Activated CD8-positive, alpha-beta memory T cell treated with anti-CD3 and anti-CD28 coated beads, Interleukin-2, amount 50 U/mL, for 24 hours (primary cell): ENCODE data around the gene EPHA8.
A peak's percentile ranks its signal among the peaks of the same experiment; 100 is the strongest.

Source experiments
- DNase-seq: peaks from one replicate; pipeline ENCODE4 v3.0.0-alpha.2; 2020; ENCODE audit errors: extremely low read depth

Gene EPHA8

DNA sequence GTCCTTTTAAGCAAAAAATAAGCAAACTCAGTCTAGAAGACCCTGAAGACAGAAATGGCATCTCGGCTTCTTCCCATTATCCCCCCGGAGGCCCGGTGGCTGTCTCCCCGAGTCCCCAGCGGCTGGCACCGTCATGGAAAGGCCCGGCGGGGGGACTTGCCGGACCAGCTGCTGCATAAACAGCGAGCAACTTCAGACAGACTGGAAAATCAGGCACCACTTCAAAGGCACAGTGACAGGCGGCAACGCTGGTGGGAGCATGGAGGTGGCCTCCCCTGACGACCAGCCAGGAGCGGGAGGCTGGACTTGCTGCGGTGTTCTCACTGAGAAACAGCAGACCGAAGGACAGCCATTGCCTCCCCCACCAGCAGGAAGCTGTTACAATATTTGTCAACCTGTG, 54.8 kb downstream of the EPHA8 start:
- DNase-seq = no peak

DNA sequence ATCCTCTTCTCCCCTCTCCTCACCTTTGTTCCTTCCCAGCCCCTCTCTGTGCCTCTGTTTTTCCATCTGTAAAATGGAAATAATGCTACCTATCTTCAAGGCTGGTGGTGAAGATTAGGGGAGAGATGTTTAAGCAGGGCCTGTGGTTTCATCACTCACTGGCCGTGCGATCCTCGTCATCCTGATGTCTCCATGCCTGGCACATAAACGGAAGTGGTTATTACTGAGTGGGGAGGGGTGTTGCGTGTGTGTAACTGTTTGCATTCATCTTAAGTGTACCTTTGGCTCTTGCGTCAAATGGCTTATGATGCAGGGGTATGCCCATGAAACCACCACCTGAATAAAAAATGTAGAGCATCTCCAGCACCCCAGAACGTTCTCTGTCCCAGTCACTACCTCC, 56.0 kb downstream of the EPHA8 start:
- DNase-seq = no peak

DNA sequence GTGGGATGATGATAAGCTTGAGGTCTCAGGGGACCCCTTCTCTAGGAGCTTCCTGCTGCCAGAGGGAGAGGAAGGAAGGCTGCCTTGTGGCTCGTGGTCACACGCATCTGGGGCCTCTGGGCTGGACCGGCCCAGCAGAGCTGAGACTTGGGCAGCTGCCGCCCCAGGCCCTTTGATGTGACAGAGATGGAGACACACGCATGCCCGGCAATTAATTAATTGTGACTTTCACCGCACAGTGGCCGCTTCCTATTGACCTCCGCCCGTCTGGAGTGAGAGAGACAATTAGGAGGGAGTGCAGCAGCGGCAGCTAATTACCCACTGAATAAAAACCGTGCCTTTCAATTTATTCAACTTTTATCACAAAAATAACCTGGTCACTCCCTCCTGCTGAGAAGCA, 56.5 kb downstream of the EPHA8 start:
- DNase-seq = no peak

DNA sequence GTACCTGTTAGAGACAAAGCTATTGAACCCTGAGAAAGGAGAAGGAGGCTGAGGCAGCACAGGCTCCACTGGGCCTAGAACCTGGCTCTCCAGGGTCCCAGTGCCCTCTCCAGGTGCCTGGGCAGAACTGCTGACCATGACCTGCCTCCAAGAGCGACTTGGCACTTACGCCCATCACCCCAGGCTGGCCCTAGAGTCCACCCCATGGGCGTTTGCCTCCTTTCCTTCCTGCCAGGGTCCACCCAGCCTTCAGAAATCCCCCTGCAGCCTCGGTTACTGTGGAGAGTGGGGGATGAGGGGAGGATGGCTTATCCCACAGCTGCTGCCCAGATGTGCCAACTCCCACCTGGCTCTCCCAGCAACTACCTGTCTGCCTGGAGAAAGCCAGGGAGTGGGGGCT, 58.5 kb downstream of the EPHA8 start:
- DNase-seq = no peak

DNA sequence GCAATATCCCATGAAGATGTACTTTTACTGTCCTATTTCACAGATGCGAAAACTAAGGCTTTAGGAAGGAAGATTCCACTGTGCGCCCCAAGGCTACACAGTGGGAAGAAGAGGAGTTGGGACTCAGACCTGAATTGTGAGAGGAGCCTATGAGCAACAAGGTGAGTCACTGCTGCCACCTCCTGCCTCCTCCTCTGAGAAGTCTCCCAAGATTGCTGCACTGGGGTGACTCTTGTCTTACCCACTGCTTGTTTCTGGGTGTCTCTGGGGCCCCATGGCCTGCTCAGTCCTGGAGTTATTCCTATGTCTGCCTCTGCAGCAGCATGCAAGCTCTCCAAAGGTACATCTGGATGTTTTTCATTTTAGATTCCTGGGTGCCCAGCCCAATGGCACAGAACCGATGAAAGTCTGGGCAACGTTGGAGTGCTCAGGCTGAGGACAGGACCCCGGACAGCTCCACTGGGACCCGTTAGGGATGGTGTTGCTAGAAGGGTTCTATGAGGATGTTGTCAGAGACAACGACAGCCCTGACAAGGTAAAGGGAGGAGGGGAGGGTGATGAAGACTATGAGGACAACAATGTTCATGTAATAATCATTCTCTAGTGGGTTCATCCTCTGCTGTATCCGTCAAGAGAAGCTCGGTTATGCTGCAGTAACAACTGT, 62.1 kb downstream of the EPHA8 start:
- DNase-seq = no peak

DNA sequence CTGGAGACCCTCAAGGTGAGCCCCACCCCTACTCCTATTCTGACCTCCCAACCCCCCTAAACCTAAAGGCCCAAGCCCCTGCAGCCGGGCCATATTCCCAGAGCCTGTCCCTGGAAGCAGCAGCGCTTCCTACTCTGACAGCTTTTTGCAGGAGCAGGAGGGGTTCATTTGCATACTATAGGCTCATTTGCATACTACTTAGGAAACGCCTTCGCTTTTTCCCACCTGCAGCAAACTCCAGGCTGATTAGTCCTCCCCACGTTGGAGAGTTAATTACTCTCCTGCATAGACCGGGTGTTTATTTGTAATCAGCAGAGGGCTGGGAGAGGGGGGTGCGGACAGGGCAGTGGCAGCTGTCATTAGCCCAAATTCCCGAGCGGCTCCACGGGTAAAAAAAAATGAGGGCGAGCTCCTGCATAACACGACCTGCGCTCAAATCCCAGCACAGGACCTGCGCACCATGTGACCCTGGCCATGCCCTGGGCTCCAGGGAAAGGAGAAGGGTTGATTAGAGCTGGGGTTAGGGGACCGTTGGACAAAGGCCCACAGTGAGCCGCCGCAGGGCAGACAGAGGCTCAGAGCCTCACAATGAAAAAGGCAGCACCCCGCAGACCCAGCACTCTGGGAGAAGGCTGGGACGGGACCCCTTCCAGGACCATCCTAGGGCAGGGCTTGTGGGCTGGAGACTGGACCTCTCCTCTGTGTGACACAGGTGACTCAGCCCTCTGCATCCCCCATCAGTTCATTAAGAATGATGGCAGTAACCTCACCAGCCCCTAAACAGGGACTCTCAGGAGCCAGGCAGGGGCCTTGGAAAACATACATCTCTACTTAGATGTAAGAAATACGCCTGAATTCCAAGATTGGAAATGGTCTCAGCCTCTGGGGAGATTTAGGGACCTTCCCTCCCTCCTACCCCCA, 63.2 kb downstream of the EPHA8 start:
- DNase-seq = no peak

DNA sequence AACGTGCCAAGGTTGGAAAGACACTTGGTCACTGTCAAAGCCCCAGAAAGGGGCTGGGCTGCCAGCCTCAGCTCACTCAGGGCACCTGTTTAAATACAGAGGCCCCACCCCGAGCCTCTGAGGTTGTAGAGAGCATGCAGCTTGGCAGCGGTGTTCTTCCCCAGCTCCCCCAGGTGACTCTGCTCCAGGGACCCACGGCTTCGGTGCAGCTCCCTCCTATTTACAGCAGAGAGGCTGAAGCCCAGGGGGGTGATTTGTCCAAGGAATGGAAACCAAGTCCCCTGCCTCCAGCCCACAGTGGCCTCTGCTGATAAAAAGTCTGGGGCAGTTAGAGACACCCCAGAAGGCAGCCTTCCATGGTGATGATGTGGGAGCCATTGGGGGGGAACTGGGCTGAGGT, 64.0 kb downstream of the EPHA8 start:
- DNase-seq = no peak

DNA sequence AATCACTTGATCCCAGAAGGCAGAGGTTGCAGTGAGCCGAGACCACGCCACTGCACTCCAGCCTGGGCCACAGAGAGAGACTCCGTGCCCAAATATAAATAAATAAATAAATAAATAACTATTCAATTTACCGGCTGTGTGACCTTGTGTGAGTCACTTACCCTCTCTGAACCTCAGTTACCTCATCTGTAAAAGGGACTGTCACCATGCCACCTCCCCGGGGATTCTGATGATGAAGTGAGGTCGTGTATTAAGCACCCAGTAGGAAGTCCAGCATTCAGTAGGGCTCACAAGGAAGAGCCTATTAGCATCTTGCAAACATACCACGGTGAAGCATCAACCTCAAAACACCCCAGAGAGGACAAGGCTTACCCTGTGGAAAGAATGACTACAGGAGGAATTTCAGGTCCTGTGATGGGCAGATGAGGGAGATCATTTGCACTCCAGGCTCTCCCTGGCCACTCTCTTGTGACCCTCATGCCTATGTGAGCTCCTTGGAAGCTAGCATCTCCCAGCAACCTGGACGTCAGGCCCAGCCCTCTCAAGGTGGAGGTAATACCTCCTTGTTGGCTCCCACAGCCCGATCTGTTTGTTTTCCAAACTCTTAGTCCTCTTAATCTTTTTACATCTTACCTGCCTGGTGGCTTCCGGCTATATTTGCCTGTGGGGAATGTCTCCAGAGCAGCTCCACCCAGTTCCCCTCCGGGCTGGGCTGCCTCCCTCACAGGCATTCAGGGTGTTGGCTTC, 65.6 kb downstream of the EPHA8 start:
- no peak for DNase-seq

DNA sequence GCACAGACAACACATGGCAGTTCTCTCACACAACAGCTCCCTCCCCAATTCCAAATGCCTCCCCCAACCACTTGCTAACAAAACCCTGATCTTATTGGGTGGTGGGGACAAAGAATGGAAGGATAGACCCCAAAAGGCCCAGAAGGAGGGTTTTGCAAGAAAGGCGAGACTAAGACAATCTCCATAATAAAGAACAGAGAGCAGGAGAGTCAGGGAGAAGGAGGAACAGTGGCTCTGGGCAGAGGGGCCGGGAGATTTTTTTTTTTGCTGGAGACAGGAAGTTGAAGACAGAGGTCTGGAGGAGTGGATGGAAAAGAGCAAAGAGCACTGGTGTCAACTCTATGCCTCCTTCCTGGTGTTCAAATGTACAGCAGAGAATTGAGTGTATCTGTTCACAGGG, 66.6 kb downstream of the EPHA8 start:
- no peak for DNase-seq

DNA sequence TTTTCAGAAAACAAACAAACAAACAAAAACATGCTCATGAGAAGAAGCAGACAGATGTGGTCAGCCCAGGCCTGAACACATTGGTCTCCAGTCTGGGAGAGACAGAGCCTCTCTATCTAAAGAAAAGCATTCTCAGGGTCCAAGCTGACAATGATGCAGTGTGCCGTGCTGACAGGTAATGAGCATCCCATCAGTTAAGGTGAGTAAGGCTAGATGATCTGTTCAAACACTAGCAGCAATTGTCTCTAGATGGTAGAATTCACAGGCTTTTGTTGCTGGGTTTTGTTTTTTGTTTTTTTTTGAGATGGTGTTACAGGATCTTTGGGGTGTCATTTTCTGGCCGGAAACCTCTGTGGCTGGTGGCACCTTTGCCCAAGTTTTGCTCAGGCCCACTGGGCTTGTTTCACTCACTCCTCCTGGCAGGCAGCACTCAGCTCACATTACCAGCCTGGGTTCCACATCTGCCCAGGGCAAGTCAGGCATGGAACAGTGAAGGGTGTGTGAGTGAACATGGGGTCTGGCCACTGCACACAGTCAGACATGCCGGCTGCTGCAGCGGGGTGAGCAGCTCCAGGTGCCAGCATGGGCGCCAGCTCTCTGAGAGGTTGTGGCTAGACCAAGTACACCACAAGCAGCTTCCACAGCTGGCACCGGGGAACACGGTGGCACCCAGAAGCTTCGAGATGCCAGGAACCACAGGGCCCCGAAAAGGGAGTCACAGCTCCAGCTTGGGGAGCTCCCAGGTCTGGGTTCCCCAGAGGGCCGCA, 70.6 kb downstream of the EPHA8 start:
- DNase-seq = no peak

DNA sequence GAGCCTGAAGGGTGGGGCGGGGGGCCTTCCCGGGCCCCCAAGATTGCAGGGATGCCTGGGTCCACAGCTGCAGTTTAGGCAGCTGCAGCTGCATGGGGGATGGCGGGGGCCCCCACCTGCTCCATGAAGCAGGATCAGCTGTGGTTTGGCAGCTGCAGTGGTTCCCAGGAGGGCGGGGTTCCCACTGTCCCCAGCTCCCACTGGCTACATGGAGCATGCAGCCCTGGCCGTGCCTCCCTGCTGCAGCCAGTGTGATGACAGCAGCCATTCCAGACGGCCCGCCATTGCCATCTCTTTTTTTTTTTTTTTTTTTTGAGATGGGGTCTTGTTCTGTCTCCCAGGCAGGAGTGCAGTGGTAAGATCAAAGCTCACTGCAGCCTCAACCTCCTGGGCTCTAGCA, 72.1 kb downstream of the EPHA8 start:
- no peak for DNase-seq

DNA sequence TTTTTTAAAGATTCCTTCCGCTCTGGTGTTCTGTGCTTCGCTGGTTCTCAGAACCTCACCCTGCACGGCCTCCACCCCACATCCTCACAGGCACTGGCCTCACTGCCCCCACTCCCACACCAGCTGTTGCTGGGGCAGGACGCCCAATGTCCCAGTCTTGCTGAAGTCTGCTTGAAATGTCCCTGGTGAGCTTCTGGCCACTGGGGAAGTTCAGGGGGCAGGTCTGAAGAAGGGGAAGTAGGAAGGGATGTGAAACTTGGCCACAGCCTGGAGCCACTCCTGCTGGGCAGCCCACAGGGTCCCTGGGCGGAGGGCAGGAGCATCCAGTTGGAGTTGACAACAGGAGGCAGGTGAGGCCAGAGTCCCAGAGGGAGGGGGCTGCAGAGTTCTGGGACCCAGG, 73.1 kb downstream of the EPHA8 start, which contains the start of gene C1QA:
C1QA (plus strand) TSS at position 276 of the 400 bp plus-strand sequence. CDS start 989 bp downstream, outside the sequence.
- DNase-seq = no peak

DNA sequence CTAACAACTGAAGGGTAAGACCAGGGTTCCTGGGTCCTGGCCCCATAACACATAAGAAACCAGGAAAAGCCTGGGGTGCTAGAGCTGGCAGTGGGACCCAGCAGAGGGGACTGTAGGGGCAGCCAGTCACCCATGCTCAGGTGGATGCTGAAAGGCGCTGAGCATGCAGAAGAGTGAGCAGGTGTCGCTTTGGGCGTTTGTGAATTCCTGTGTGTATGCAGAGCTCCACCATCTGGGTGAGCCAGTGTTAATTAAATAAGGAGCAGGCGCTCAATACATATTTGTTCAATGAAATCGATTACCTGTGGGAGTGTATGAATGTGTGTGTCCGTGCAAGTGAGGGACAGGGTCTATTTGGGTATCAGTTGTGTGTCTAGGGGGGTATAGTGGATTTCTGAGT, 73.6 kb downstream of the EPHA8 start:
- DNase-seq = no peak

DNA sequence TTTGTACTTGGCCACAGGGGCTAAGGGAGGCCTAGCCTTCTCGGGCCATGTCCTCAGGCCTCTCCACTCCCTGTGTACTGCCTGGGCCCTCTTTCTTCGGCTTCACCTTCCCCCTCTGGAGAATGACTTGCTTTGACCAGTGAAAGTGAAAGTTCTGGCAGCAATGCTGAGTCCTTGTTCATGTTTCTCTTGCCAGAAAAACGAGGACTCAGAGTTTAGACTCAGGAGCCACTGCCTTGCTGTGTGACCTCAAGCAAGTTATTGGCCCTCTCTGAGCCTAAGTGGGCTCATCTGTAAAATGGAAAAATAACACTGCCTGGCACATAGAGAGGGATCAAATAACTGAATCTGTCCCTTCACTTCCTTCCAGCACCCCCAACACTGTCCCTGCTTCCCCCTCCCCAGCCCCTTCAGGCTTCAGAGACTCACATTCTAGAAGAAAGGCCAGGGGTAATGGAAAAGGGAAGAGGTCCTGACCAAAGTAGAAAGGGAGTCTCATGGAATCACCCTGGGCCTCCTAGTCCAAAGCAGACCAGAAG, 74.7 kb downstream of the EPHA8 start:
- DNase-seq = no peak

DNA sequence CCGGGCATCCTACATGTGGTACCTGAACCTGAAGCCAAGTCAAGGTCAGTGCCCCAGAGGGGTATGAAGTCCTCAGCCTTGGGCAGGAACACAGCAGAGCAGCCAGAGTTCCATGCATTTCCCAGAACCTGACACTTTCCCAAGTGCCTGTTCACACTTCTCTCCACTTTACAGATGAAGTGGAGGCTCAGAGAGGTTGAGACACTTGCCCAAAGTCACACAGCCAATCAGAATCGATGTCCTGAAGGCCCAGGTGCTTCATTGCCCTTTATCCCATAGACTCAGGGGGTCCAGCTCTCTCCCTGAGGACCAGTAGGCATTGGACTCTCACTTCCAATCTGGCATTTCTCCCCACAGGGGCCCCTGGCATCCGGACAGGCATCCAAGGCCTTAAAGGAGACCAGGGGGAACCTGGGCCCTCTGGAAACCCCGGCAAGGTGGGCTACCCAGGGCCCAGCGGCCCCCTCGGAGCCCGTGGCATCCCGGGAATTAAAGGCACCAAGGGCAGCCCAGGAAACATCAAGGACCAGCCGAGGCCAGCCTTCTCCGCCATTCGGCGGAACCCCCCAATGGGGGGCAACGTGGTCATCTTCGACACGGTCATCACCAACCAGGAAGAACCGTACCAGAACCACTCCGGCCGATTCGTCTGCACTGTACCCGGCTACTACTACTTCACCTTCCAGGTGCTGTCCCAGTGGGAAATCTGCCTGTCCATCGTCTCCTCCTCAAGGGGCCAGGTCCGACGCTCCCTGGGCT, 75.4 kb downstream of the EPHA8 start:
- DNase-seq = no peak

DNA sequence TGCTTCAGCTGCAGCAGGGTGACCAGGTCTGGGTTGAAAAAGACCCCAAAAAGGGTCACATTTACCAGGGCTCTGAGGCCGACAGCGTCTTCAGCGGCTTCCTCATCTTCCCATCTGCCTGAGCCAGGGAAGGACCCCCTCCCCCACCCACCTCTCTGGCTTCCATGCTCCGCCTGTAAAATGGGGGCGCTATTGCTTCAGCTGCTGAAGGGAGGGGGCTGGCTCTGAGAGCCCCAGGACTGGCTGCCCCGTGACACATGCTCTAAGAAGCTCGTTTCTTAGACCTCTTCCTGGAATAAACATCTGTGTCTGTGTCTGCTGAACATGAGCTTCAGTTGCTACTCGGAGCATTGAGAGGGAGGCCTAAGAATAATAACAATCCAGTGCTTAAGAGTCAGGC, 76.0 kb downstream of the EPHA8 start:
- no peak for DNase-seq

DNA sequence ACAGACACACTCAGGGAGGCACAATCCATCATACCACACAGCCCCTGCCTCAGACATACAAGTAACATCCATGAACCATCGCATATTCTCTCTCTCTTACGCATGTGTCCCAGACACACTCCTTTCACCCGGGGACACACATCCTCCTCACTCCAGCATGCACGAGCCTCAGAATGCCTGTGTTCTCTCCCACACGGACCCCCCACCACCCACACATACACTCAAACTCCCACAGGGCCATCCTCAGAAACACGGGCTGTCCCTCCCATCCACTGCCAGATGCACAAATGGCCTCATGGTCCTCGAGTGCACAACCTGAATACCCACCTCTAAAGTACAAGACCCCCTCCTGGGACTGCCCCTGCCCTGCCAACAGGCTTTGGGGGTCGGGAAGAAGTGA, 78.0 kb downstream of the EPHA8 start:
- DNase-seq = no peak

DNA sequence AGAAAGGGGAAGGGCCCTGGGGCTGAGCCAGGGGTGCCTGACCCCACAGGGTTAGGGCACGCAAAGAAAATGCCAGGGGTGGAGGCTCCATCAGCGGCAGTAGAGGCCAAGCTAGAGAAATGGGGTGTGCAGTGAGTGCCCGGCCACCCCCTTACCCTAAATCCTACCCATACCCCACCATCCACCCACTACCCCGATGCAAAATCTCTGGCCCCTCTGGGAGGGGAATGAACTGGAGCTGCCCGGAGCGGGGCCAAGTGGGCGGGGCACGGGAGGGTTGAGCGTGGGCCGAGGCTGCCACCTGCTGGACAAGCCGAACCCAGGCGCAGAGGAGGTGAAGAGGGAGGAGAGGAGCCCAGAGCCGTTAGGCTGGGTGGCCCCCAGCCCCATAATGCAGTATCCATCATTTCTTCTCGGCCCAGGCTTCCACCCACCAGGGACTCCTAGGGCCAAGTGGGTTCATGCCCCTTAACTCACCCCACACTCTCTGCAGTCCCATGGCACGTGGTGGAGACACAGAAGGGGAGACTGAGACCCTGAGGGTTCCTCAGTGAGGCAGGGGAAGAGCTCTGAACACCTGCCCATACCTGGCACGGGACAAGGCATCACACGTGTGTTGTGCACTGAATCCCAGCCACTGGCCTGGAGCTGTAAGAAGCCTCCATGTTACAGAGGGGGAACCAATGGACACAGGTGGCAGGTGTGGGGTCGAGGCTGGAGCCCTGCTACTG, 78.8 kb downstream of the EPHA8 start:
- DNase-seq = peak; percentile 26

DNA sequence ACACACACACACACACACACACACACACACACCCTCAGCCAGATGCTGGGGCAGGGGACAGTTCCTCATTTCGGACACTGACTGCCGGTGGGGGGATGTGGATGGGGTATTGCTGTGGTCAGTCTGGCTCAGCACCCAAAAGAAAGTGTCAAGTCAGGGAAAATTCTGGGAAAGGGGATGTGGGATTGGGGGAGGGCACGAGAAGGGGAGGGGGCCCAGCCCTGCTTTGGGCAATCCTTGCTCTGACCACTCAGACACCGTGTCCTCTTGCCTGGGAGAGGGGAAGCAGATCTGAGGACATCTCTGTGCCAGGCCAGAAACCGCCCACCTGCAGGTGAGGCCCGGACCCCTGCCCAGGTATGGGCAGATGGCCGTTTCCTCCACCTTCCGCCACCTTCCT, 80.1 kb downstream of the EPHA8 start, which contains the start of gene C1QC:
C1QC (plus strand) TSS at position 253 of the 400 bp plus-strand sequence. CDS start 391 bp downstream, outside the sequence.
- DNase-seq = no peak

DNA sequence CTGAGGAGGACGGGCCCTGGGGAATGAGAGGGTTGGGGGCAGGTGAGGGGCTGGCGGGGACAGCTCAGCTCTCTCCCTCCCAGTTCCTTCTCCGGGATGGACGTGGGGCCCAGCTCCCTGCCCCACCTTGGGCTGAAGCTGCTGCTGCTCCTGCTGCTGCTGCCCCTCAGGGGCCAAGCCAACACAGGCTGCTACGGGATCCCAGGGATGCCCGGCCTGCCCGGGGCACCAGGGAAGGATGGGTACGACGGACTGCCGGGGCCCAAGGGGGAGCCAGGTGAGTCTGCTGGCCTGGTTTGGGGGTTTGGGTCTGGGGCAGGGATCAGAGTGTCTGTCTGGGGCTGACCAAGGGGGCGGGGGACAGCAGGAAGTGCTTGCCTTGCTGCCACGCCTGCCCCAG, 80.6 kb downstream of the EPHA8 start:
- no peak for DNase-seq
